ENCODE results near the gene KRT33B. TPM values are rescaled to one million over a fixed set of nuclear protein-coding genes. Genes with fewer than 3 reads are reported as not detected.

KRT33B gene
- total and polyA plus RNA-seq, 8 donors, result not detected

DNA sequence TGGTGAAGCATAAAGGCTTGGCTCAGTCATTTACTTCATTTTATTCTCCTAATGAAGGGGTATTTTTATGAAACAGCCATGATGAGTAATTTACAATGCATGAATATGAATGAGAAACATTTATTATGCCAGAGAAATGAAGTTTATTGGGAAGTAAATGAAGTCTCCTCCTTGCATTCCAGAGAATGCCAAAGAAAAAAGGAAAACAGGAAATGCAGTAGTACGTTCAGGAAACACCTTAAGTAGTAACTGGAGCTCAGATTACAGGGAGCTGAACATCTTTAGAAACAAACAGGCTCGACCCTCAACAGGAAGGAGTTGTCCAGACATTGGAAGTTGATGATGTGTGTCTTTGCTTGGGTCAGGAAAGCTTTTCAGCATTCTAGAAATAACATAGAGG, 7.9 kb upstream of the KRT33B start:
- Histone ChIP-seq H3K4me3 (no peak overlapping the region), H3K9me3 (no peaks in the 10 kb centered on the region), H3K27me3 (no peaks in the 10 kb centered on the region), H3K4me1 (no peaks in the 10 kb centered on the region), H3K27ac (no peak overlapping the region), H3K36me3 (no peaks in the 10 kb centered on the region)
- ATAC-seq (no peak), DNase-seq (no peak), FAIRE-seq (no peak)
- intact Hi-C loops (cut with DNase I), result no loop called here
- 24 to 36% methylated on average over 2 of the region's 2 CpGs for WGBS, 2 donors
- TF ChIP-seq, protein P1, sequence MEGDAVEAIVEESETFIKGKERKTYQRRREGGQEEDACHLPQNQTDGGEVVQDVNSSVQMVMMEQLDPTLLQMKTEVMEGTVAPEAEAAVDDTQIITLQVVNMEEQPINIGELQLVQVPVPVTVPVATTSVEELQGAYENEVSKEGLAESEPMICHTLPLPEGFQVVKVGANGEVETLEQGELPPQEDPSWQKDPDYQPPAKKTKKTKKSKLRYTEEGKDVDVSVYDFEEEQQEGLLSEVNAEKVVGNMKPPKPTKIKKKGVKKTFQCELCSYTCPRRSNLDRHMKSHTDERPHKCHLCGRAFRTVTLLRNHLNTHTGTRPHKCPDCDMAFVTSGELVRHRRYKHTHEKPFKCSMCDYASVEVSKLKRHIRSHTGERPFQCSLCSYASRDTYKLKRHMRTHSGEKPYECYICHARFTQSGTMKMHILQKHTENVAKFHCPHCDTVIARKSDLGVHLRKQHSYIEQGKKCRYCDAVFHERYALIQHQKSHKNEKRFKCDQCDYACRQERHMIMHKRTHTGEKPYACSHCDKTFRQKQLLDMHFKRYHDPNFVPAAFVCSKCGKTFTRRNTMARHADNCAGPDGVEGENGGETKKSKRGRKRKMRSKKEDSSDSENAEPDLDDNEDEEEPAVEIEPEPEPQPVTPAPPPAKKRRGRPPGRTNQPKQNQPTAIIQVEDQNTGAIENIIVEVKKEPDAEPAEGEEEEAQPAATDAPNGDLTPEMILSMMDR (IDR thresholded peaks at IDR 0.05), result no peak

DNA sequence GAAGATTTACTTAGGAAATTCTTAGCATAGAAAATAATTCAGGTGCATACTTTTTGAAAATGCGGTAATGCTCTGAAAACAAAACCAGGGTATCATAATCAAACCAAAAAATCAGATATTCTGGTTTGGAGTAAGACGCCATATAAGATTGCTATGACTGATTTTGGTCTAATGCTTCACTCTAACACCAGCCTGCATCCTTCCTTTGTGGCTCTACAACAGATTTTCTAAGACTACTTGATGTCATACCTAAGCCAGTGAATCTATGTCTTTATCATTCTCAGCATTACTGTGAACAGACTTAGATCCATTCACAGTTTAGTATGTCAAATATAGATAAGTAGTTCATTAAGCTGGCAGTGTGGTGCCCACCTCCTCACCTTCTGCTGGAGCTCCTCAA, 590 bp downstream of the KRT33B start:
- FAIRE-seq (no peak), ATAC-seq (no peak), DNase-seq (no peak)
- Histone ChIP-seq H3K4me1 (no peaks in the 10 kb centered on the region), H3K27ac (no peak overlapping the region), H3K4me3 (no peak overlapping the region), H3K27me3 (no peaks in the 10 kb centered on the region), H3K9me3 (no peaks in the 10 kb centered on the region), H3K36me3 (no peaks in the 10 kb centered on the region)
- 81 to 85% methylated on average over 2 of the region's 2 CpGs for WGBS, 2 donors
- TF ChIP-seq, protein P1 (IDR thresholded peaks at IDR 0.05), result no peak
- intact Hi-C loops (cut with DNase I), result no loop called here

DNA sequence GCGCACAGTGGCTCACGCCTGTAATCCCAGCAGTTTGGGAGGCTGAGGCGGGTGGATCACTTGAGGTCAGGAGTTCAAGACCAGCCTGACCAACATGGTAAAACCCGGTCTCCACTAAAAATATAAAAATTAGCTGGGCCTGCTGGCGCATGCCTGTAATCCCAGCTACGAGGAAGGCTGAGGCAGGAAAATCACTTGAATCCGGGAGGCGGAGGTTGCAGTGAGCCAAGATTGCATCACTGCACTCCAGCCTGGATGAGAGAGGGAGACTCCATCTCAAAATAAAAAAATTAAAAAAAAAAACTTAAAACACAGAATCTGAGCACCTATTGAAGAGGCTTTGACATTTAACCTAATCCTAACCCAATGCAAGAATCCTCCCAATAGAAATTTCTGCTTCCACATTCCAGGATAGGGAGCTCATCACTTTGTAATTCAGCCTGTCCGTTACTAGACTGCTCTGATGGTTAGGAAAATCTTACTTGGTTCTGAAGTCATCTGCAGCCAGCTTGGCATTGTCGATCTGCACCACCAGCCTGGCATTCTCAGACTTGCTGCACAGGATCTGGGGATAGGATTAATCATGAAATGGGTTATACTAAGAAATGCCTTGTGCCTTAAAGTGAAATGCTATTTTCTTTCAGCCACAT, 2.1 kb downstream of the KRT33B start:
- DNase-seq, result no peak
- TF ChIP-seq, protein P1 (IDR thresholded peaks at IDR 0.05), result no peak
- Histone ChIP-seq H3K27ac (no peak overlapping the region), H3K36me3 (no peaks in the 10 kb centered on the region), H3K9me3 (no peaks in the 10 kb centered on the region), H3K27me3 (no peaks in the 10 kb centered on the region), H3K4me3 (no peak overlapping the region), H3K4me1 (no peaks in the 10 kb centered on the region)
- intact Hi-C loops (cut with DNase I), result no loop called here
- no peak for FAIRE-seq
- 71 to 82% methylated on average over 10 of the region's 10 CpGs for WGBS, 2 donors
- no peak for ATAC-seq

DNA sequence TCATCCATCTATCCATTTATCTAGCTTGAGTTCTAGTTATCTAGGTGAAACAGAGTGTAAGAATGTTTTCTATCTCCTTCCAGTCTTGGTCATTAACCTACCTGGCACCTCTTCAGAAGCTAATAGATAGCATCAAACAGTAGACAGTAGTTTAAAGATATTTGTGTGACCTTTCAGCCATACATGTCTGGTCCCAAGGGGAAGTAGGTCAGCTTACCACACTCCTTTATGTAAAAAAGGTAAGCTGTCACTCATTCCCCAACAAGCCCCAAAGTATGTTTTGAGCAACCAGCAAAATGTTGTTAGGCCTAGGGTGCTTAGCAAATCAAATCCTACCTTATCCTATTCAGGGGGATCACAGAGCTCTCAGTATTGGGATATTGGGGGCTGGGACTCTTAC, 3.5 kb downstream of the KRT33B start:
- FAIRE-seq, result no peak
- TF ChIP-seq, protein P1 (IDR thresholded peaks at IDR 0.05), result no peak

DNA sequence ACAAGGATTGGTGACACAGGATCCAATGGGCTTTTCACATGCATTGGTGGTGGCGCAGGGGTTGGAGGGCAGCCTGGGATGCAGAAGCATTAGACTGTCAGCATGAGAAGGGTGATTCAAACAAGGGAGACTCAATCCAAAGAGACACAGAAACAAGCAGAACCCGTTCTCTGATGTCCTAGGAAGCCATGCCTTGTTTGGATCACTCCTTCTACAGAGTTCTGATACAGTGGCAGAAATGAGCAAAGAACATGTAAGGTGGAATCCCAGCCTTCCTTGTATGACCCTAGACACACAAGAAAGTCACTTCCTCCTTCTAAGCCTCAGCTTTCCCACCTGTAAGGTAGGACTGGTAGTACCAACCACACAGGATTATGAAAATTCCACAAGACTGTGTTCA, 5.7 kb downstream of the KRT33B start:
- Histone ChIP-seq H3K4me3 (no peak overlapping the region), H3K27me3 (no peaks in the 10 kb centered on the region), H3K9me3 (no peaks in the 10 kb centered on the region), H3K4me1 (no peaks in the 10 kb centered on the region), H3K36me3 (no peaks in the 10 kb centered on the region), H3K27ac (no peak overlapping the region)
- TF ChIP-seq, protein P1 (IDR thresholded peaks at IDR 0.05), result no peak
- no peak for ATAC-seq
- no peak for FAIRE-seq
- intact Hi-C loops (cut with DNase I), result no loop called here
- WGBS, 2 donors, result 75 to 83% methylated on average over 2 of the region's 2 CpGs
- DNase-seq, result no peak

More for the DNA sequence above, 3.5 kb downstream of the KRT33B start:
- H3K27me3 ChIP-seq, result no peaks in the 10 kb centered on the region
- H3K36me3 ChIP-seq, result no peaks in the 10 kb centered on the region
- intact Hi-C loops (cut with DNase I), result no loop called here
- ATAC-seq (no peak), DNase-seq (no peak)
- H3K4me3 ChIP-seq, result no peak overlapping the region
- no peaks in the 10 kb centered on the region for H3K9me3 ChIP-seq
- H3K4me1 ChIP-seq, result no peaks in the 10 kb centered on the region
- H3K27ac ChIP-seq, result no peak overlapping the region
